PC-3 (cell line): Measurements from ENCODE around the gene PRPF31. TPM values are rescaled to one million over a fixed set of nuclear protein-coding genes. Genes with fewer than 3 reads are reported as not detected.
"Not testable (repeated sequence)": the region's sequence is repeated elsewhere in the genome, so short reads cannot be mapped to it uniquely, and the experiment has no call there.

Experiments used
- ATAC-seq: fragments of 200-7000 bp; cut with Tn5 transposase; 2 replicates; pipeline ENCODE4 v1.9.1; 2020; ENCODE audit warnings: mild to moderate bottlenecking, moderate library complexity
- BruUV-seq: library from RNA; stranded (reverse); fragments of 400-500 nt; replicated peaks from 2 replicates; lab custom pipeline; 2021; lab: Mats Ljungman, UMichigan
- CTCF ChIA-PET: fragments of 300-600 bp; sonication (Branson Sonifier 250); formaldehyde crosslinking; loops from one replicate; lab custom pipeline; 2022; ENCODE audit warnings: antibody characterized with exemption; lab: Charles Lee
- POLR2A ChIA-PET: fragments of 300-600 bp; sonication (Branson Sonifier 250); formaldehyde crosslinking; loops from one replicate; lab custom pipeline; 2022; ENCODE audit warnings: antibody characterized with exemption; ENCODE audit not compliant: unreplicated experiment; lab: Charles Lee
- DNase-seq: peaks from one replicate; pipeline ENCODE4 v3.0.0-alpha.2; 2015
- H2AFZ ChIP-seq: fragments of 300-600 bp; sonication (generic); 2 replicates; pipeline ENCODE4 v1.6.0; 2016; ENCODE audit warnings: antibody characterized with exemption, low read length
- H3F3A ChIP-seq: fragments of 300-600 bp; sonication (generic); one replicate; pipeline ENCODE4 v1.6.0; 2017; ENCODE audit warnings: antibody characterized with exemption, low read length, control low read depth, mild to moderate bottlenecking; ENCODE audit not compliant: unreplicated experiment
- H3K27ac ChIP-seq: fragments of 300-600 bp; sonication (generic); 2 replicates; pipeline ENCODE4 v1.5.1; 2016; ENCODE audit warnings: mild to moderate bottlenecking, low read length
- H3K27me3 ChIP-seq: fragments of 300-600 bp; sonication (generic); 2 replicates; pipeline ENCODE4 v1.6.1; 2016; ENCODE audit warnings: low read length, mixed read lengths
- H3K36me3 ChIP-seq: fragments of 300-600 bp; sonication (generic); 2 replicates; pipeline ENCODE4 v1.6.1; 2016; ENCODE audit warnings: low read depth, mixed run types, low read length, mixed read lengths
- H3K4me1 ChIP-seq: fragments of 300-600 bp; sonication (generic); 2 replicates; pipeline ENCODE4 v1.5.1; 2016; ENCODE audit warnings: low read length; ENCODE audit not compliant: insufficient read depth
- H3K4me2 ChIP-seq: fragments of 300-600 bp; sonication (generic); 2 replicates; pipeline ENCODE4 v1.6.0; 2016; ENCODE audit warnings: low read length
- H3K4me3 ChIP-seq: fragments of 300-600 bp; sonication (generic); 2 replicates; pipeline ENCODE4 v1.5.1; 2016; ENCODE audit warnings: mild to moderate bottlenecking, low read length, mixed read lengths
- H3K79me2 ChIP-seq: fragments of 300-600 bp; sonication (generic); 2 replicates; pipeline ENCODE4 v1.6.1; 2017; ENCODE audit warnings: low read length, mixed read lengths
- H3K9ac ChIP-seq: fragments of 300-600 bp; sonication (generic); 2 replicates; pipeline ENCODE4 v1.6.0; 2016; ENCODE audit warnings: mild to moderate bottlenecking, low read length
- H3K9me2 ChIP-seq: fragments of 300-600 bp; sonication (generic); replicated peaks from 2 replicates; pipeline ENCODE4 v1.6.1; 2016; ENCODE audit warnings: mixed run types, low read length, mixed read lengths
- H3K9me3 ChIP-seq: fragments of 300-600 bp; sonication (generic); 2 replicates; pipeline ENCODE4 v1.6.1; 2016; ENCODE audit warnings: low read length, mixed read lengths
- H4K20me1 ChIP-seq: fragments of 300-600 bp; sonication (generic); 2 replicates; pipeline ENCODE4 v1.6.1; 2016; ENCODE audit warnings: low read length, mixed read lengths
- CTCF ChIP-seq: fragments of 300-600 bp; sonication (generic); conservative IDR thresholded peaks from 2 replicates; pipeline ENCODE4 v1.5.1; 2017; ENCODE audit warnings: antibody characterized with exemption, low read depth, mild to moderate bottlenecking, low read length
- EZH2 ChIP-seq: fragments of 300-600 bp; sonication (generic); IDR thresholded peaks from one replicate; pipeline ENCODE4 v1.6.1; 2017; ENCODE audit warnings: antibody characterized with exemption, mild to moderate bottlenecking, low read length; ENCODE audit not compliant: unreplicated experiment
- EZH2phosphoT487 ChIP-seq: fragments of 300-600 bp; sonication (generic); IDR thresholded peaks from 2 replicates; pipeline ENCODE4 v1.6.1; 2018; ENCODE audit warnings: mild to moderate bottlenecking, antibody characterized with exemption, low read length, borderline replicate concordance
- intact Hi-C: fragments of 100-400 bp; cut with micrococcal nuclease; formaldehyde crosslinking; loops from 2 replicates; pipeline ENCODE4 v1.9.0; 2023
- total RNA-seq: library from RNA; depleted of rRNA; stranded (reverse); fragments of >200 nt; gene quantifications from 2 replicates; pipeline ENCODE4 v1.2.3, GENCODE V29; 2014

Gene PRPF31
- total RNA-seq, 1 experiment from 2014 or later, result 170 TPM

- DNase-seq, result peak; percentile 25
- no TSS peak for BruUV-seq
- Histone ChIP-seq H4K20me1 (no peaks in the 10 kb centered on the region), H3K9me3 (no peaks in the 10 kb centered on the region), H3K9me2 (no peaks in the 10 kb centered on the region), H3K36me3 (no peaks in the 10 kb centered on the region), H3K4me3 (peak overlapping the region; percentile 53; the same call in 1 of the 2 replicates), H3K79me2 (no peaks in the 10 kb centered on the region), H3K27ac (no peak overlapping the region), H3K4me1 (peaks cover 8% of the 10 kb centered on the region), H3K27me3 (no peaks in the 10 kb centered on the region), H2AFZ (peak overlapping the region; percentile 93), H3K9ac (no peak overlapping the region), H3K4me2 (peak overlapping the region; percentile 79), H3F3A (no peaks in the 10 kb centered on the region)
- no peak for TF ChIP-seq EZH2phosphoT487
- peak; percentile 52 for TF ChIP-seq CTCF
- TF ChIP-seq EZH2, result no peak
- peak; percentile 64 for ATAC-seq
- intact Hi-C loops, result loop anchor here (10.0 kb wide), 2 partner anchors 252 to 292 kb away; no protein-coding TSS in a partner anchor
- CTCF ChIA-PET, result interaction anchor here (0.6 kb wide), 1 partner anchor 65 kb away, joined by 4 read pairs; no protein-coding TSS in a partner anchor
- POLR2A ChIA-PET, result no interaction called here
Observed at GRCh38 chr19:54096617-54097106, 18.9 kb upstream of the PRPF31 start.

- H3K9me3 ChIP-seq, result no peaks in the 10 kb centered on the region
- no peak overlapping the region for H2AFZ ChIP-seq
- no peak overlapping the region for H3K4me3 ChIP-seq
- no peaks in the 10 kb centered on the region for H3K36me3 ChIP-seq
- no peak overlapping the region for H3K9ac ChIP-seq
- H3F3A ChIP-seq, result no peaks in the 10 kb centered on the region
- H3K4me2 ChIP-seq, result no peak overlapping the region
- no peak overlapping the region for H3K27ac ChIP-seq
- no peaks in the 10 kb centered on the region for H3K9me2 ChIP-seq
- H4K20me1 ChIP-seq, result no peaks in the 10 kb centered on the region
- CTCF ChIA-PET, result no interaction called here
- POLR2A ChIA-PET, result no interaction called here
- H3K4me1 ChIP-seq, result peaks cover 12% of the 10 kb centered on the region
- BruUV-seq, result no TSS peak
- H3K79me2 ChIP-seq, result peaks cover 17% of the 10 kb centered on the region
- no peaks in the 10 kb centered on the region for H3K27me3 ChIP-seq
- DNase-seq (no peak), ATAC-seq (no peak)
- TF ChIP-seq EZH2phosphoT487, result no peak
- intact Hi-C loops, result loop anchor here (10.0 kb wide), 2 partner anchors 255 to 295 kb away; no protein-coding TSS in a partner anchor
Observed at GRCh38 chr19:54099190-54099902, 16.2 kb upstream of the PRPF31 start.

- DNase-seq, H3K27ac ChIP-seq, H4K20me1 ChIP-seq, H3K4me2 ChIP-seq, H3K9ac ChIP-seq, BruUV-seq, H3K27me3 ChIP-seq, POLR2A ChIA-PET, H3F3A ChIP-seq, CTCF ChIA-PET, H3K36me3 ChIP-seq, H2AFZ ChIP-seq, H3K9me2 ChIP-seq, H3K9me3 ChIP-seq, H3K4me3 ChIP-seq, ATAC-seq: not testable (repeated sequence)
- intact Hi-C loops, result loop anchor here (10.0 kb wide), 2 partner anchors 255 to 295 kb away; no protein-coding TSS in a partner anchor
- H3K79me2 ChIP-seq, result peaks cover 22% of the 10 kb centered on the region
- H3K4me1 ChIP-seq, result peaks cover 12% of the 10 kb centered on the region
Observed at GRCh38 chr19:54099903-54100255, 15.7 kb upstream of the PRPF31 start.
